ENCODE measurements around the gene MBNL1.

- no peak for TF ChIP-seq CTCF (IDR thresholded peaks at IDR 0.05)
- no peak for TF ChIP-seq POLR2A (IDR thresholded peaks at IDR 0.05)
Observed at GRCh38 chr3:152292366-152292765, 23.6 kb downstream of the MBNL1 start.
